Neural cell (in vitro differentiated cells): ENCODE data around the gene ADAMTS8. TPM values are rescaled to one million over a fixed set of nuclear protein-coding genes. Genes with fewer than 3 reads are reported as not detected.

Source experiments
- H2AFZ ChIP-seq: fragments of 200-600, 300-800 bp; sonication (generic), shearing (Covaris generic); 2 replicates; pipeline ENCODE4 v1.6.0; 2014; ENCODE audit warnings: low read depth, mild to moderate bottlenecking, antibody characterized with exemption, low read length, moderate library complexity
- H3F3A ChIP-seq: fragments of 200-600 bp; shearing (Covaris generic); 2 replicates; pipeline ENCODE4 v1.6.1; 2016; ENCODE audit warnings: mild to moderate bottlenecking, moderate library complexity, mixed read lengths, antibody characterized with exemption, low read length; ENCODE audit not compliant: insufficient read depth, poor library complexity, severe bottlenecking
- H3K27ac ChIP-seq: fragments of 200-600, 300-800 bp; sonication (generic), shearing (Covaris generic); 2 replicates; pipeline ENCODE4 v1.5.1; 2014; ENCODE audit warnings: mild to moderate bottlenecking, low read length, moderate library complexity
- H3K27me3 ChIP-seq: fragments of 300-800, 200-600 bp; sonication (generic), shearing (Covaris generic); 2 replicates; pipeline ENCODE4 v1.6.0; 2014; ENCODE audit warnings: mild to moderate bottlenecking, low read depth, low read length, moderate library complexity; ENCODE audit not compliant: insufficient read depth
- H3K36me3 ChIP-seq: fragments of 300-800, 200-600 bp; sonication (generic), shearing (Covaris generic); 2 replicates; pipeline ENCODE4 v1.5.1; 2014; ENCODE audit warnings: mild to moderate bottlenecking, antibody characterized with exemption, low read length, moderate library complexity; ENCODE audit not compliant: insufficient read depth
- H3K4me2 ChIP-seq: fragments of 300-800, 200-600 bp; sonication (generic), shearing (Covaris generic); 2 replicates; pipeline ENCODE4 v1.6.0; 2014; ENCODE audit warnings: mild to moderate bottlenecking, low read length
- H3K4me3 ChIP-seq: fragments of 300-800, 200-600 bp; sonication (generic), shearing (Covaris generic); 2 replicates; pipeline ENCODE4 v1.5.1; 2014; ENCODE audit warnings: mild to moderate bottlenecking, low read length, moderate library complexity
- H3K79me2 ChIP-seq: fragments of 200-600 bp; shearing (Covaris generic); replicated peaks from 2 replicates; pipeline ENCODE4 v1.6.0; 2014; ENCODE audit warnings: mild to moderate bottlenecking, low read length, moderate library complexity; ENCODE audit not compliant: insufficient read depth
- H3K9ac ChIP-seq: fragments of 300-800, 200-600 bp; sonication (generic), shearing (Covaris generic); 2 replicates; pipeline ENCODE4 v1.6.1; 2016; ENCODE audit warnings: mild to moderate bottlenecking, low read length, mixed read lengths
- H3K9me2 ChIP-seq: fragments of 200-600 bp; shearing (Covaris generic); 2 replicates; pipeline ENCODE4 v1.6.1; 2016; ENCODE audit warnings: mild to moderate bottlenecking, low read length, mixed read lengths; ENCODE audit not compliant: insufficient read depth
- H3K9me3 ChIP-seq: fragments of 200-600, 300-800 bp; sonication (generic), shearing (Covaris generic); 2 replicates; pipeline ENCODE4 v1.6.1; 2016; ENCODE audit warnings: mild to moderate bottlenecking, mixed run types, low read length, moderate library complexity, mixed read lengths
- H4K20me1 ChIP-seq: fragments of 200-600 bp; shearing (Covaris generic); 2 replicates; pipeline ENCODE4 v1.6.1; 2016; ENCODE audit warnings: mild to moderate bottlenecking, mixed run types; ENCODE audit not compliant: insufficient read depth
- EP300 ChIP-seq: fragments of 450-650 bp; conservative IDR thresholded peaks from 2 replicates; pipeline ENCODE4 v1.6.1; 2014; ENCODE audit warnings: antibody characterized with exemption, mild to moderate bottlenecking, moderate library complexity; ENCODE audit not compliant: poor library complexity, severe bottlenecking
- EZH2 ChIP-seq: fragments of 200-600, 300-800 bp; shearing (Covaris generic), sonication (generic); IDR thresholded peaks from 2 replicates; pipeline ENCODE4 v1.6.1; 2014; ENCODE audit warnings: antibody characterized with exemption, low read length, borderline replicate concordance, mild to moderate bottlenecking; ENCODE audit not compliant: insufficient read depth, poor library complexity, severe bottlenecking
- MXI1 ChIP-seq: fragments of 450-650 bp; conservative IDR thresholded peaks from 2 replicates; pipeline ENCODE4 v1.6.1; 2014; ENCODE audit warnings: antibody characterized with exemption, mild to moderate bottlenecking; ENCODE audit not compliant: poor library complexity, severe bottlenecking
- POLR2AphosphoS5 ChIP-seq: IDR thresholded peaks from 2 replicates; pipeline ENCODE4 v1.6.1; 2012
- RAD21 ChIP-seq: fragments of 450-650 bp; conservative IDR thresholded peaks from 2 replicates; pipeline ENCODE4 v1.6.1; 2014; ENCODE audit warnings: antibody characterized with exemption, mild to moderate bottlenecking, moderate library complexity
- SMC3 ChIP-seq: fragments of 450-650 bp; conservative IDR thresholded peaks from 2 replicates; pipeline ENCODE4 v1.6.1; 2014; ENCODE audit warnings: antibody characterized with exemption, mild to moderate bottlenecking, moderate library complexity; ENCODE audit not compliant: poor library complexity
- TAF1 ChIP-seq: IDR thresholded peaks from 2 replicates; pipeline ENCODE4 v1.6.1; 2012; ENCODE audit warnings: low read depth
- polyA plus RNA-seq: library from polyadenylated mRNA; depleted of rRNA; stranded (reverse); fragments of >200 nt; gene quantifications from 2 replicates; pipeline ENCODE4 v1.2.3, GENCODE V29; 2014
- TF ChIP-seq, protein P1 (sequence below): fragments of 450-650 bp; IDR thresholded peaks from 2 replicates; pipeline ENCODE4 v1.5.1; 2014; ENCODE audit warnings: antibody characterized with exemption, mild to moderate bottlenecking, moderate library complexity; ENCODE audit not compliant: poor library complexity, severe bottlenecking
- TF ChIP-seq, protein P2 (sequence below): IDR thresholded peaks from 2 replicates; pipeline ENCODE4 v1.6.1; 2012; ENCODE audit warnings: borderline replicate concordance

Gene ADAMTS8
- polyA plus RNA-seq, 1 donor from 2014 or later, result 0.94 TPM

DNA sequence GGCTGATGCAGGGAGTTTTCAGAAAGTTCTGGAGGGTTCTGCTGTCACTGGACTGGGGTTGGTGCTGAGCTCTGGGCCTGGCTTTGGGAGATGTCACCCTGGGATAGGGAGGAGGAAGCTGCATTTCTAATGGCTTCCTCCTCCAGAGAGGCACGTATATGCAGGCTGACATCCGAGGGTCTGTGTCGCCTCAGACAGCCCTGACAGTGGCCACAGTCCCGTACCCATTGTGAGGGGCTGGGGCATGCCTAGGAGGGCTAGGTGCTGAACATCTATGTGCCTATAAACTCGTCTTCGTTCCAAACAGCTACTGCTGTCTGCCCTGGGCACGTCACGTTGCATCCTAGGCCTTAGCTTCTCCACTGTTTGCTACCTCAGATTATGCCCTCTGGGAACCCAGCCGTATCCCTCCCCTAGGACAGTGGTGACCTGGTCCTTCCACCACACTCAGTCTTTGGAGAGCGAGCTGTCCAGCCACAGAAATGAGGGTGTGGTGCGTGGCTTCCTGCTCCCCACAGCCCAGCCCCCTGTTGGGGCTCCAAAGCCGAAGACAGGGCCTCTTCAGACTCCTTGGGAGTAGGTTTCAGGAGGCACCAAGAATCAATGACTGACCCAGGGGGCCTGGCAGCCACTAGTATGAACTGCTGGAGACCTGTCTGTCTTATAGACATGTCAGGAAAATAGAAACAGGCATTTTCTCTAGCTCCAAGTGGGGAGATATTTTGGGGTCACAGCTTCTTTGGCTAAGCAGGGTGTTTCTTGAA, 46.4 kb upstream of the ADAMTS8 start:
- no peaks in the 10 kb centered on the region for H4K20me1 ChIP-seq
- no peaks in the 10 kb centered on the region for H3K9me2 ChIP-seq
- no peak overlapping the region for H3K9ac ChIP-seq
- no peaks in the 10 kb centered on the region for H3K79me2 ChIP-seq
- H3F3A ChIP-seq, result no peaks in the 10 kb centered on the region
- no peak overlapping the region for H3K4me3 ChIP-seq
- no peaks in the 10 kb centered on the region for H3K27me3 ChIP-seq
- H2AFZ ChIP-seq, result no peak overlapping the region
- no peaks in the 10 kb centered on the region for H3K9me3 ChIP-seq
- H3K27ac ChIP-seq, result no peak overlapping the region
- TF ChIP-seq RAD21, result no peak
- no peak for TF ChIP-seq EZH2
- TF ChIP-seq POLR2AphosphoS5, result no peak
- TF ChIP-seq TAF1, result no peak
- H3K36me3 ChIP-seq, result no peaks in the 10 kb centered on the region
- H3K4me2 ChIP-seq, result no peak overlapping the region

DNA sequence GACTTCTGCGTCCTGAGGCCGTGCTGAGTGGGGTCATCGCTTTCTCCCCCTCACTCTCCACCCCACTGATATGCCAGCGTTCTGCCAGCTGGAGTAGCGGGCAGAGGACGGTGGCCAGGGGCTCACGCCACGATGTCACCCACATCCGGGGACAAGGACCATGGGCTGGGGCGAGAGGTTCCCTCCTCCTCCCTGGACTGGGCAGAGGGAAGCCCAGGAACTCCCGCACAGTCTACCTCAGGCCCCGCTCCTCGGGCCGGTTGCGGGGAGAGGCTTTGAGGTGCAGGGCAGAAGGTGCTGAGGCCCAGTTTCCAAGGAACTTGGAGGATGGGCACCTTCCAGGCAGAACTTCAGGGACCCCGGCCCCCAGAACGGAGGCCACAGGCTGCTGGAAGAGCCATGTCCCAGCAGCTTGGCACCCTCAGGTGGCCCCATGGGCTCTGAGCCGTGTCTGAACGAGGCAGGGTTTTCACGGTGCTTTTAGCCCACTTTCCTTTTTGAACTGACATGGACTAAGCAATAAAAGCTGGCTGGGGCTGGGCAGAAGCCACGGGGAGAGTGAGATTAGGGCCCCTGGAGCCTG, 45.5 kb upstream of the ADAMTS8 start:
- Histone ChIP-seq H3K9ac (no peak overlapping the region), H2AFZ (no peak overlapping the region), H3K27me3 (no peaks in the 10 kb centered on the region), H3K79me2 (no peaks in the 10 kb centered on the region), H4K20me1 (no peaks in the 10 kb centered on the region), H3F3A (no peaks in the 10 kb centered on the region), H3K27ac (no peak overlapping the region), H3K36me3 (no peaks in the 10 kb centered on the region), H3K4me3 (no peak overlapping the region), H3K4me2 (no peak overlapping the region), H3K9me3 (no peaks in the 10 kb centered on the region), H3K9me2 (no peaks in the 10 kb centered on the region)
- TF ChIP-seq EZH2 (no peak), POLR2AphosphoS5 (no peak), MXI1 (no peak), TAF1 (no peak), RAD21 (no peak), EP300 (no peak), SMC3 (no peak)
- TF ChIP-seq, protein P1, sequence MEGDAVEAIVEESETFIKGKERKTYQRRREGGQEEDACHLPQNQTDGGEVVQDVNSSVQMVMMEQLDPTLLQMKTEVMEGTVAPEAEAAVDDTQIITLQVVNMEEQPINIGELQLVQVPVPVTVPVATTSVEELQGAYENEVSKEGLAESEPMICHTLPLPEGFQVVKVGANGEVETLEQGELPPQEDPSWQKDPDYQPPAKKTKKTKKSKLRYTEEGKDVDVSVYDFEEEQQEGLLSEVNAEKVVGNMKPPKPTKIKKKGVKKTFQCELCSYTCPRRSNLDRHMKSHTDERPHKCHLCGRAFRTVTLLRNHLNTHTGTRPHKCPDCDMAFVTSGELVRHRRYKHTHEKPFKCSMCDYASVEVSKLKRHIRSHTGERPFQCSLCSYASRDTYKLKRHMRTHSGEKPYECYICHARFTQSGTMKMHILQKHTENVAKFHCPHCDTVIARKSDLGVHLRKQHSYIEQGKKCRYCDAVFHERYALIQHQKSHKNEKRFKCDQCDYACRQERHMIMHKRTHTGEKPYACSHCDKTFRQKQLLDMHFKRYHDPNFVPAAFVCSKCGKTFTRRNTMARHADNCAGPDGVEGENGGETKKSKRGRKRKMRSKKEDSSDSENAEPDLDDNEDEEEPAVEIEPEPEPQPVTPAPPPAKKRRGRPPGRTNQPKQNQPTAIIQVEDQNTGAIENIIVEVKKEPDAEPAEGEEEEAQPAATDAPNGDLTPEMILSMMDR, result no peak
- TF ChIP-seq, protein P2, sequence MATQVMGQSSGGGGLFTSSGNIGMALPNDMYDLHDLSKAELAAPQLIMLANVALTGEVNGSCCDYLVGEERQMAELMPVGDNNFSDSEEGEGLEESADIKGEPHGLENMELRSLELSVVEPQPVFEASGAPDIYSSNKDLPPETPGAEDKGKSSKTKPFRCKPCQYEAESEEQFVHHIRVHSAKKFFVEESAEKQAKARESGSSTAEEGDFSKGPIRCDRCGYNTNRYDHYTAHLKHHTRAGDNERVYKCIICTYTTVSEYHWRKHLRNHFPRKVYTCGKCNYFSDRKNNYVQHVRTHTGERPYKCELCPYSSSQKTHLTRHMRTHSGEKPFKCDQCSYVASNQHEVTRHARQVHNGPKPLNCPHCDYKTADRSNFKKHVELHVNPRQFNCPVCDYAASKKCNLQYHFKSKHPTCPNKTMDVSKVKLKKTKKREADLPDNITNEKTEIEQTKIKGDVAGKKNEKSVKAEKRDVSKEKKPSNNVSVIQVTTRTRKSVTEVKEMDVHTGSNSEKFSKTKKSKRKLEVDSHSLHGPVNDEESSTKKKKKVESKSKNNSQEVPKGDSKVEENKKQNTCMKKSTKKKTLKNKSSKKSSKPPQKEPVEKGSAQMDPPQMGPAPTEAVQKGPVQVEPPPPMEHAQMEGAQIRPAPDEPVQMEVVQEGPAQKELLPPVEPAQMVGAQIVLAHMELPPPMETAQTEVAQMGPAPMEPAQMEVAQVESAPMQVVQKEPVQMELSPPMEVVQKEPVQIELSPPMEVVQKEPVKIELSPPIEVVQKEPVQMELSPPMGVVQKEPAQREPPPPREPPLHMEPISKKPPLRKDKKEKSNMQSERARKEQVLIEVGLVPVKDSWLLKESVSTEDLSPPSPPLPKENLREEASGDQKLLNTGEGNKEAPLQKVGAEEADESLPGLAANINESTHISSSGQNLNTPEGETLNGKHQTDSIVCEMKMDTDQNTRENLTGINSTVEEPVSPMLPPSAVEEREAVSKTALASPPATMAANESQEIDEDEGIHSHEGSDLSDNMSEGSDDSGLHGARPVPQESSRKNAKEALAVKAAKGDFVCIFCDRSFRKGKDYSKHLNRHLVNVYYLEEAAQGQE, result no peak
